Nephron (organoid): ENCODE data around the gene MACO1.
A peak's percentile ranks its signal among the peaks of the same experiment; 100 is the strongest.

Experiments used
- H3K27ac Mint-ChIP-seq, 3 experiments: 2 replicates each; pipeline ENCODE4 v1.8.0; 2020; ENCODE audit warnings: mixed read lengths in 3 of 3, mild to moderate bottlenecking in 2 of 3, moderate library complexity in 1 of 3
- H3K27me3 Mint-ChIP-seq: 2 replicates; pipeline ENCODE4 v1.8.0; 2021; ENCODE audit warnings: low read depth, mild to moderate bottlenecking, moderate library complexity, mixed read lengths
- H3K36me3 Mint-ChIP-seq: 2 replicates; pipeline ENCODE4 v1.8.0; 2020; ENCODE audit warnings: low read depth, mixed read lengths
- H3K4me1 Mint-ChIP-seq: 2 replicates; pipeline ENCODE4 v1.8.0; 2020; ENCODE audit warnings: mixed read lengths
- H3K4me3 Mint-ChIP-seq, 3 experiments: 2 replicates each; pipeline ENCODE4 v1.8.0; 2020; ENCODE audit warnings: mild to moderate bottlenecking in 3 of 3, mixed read lengths in 3 of 3, moderate library complexity in 2 of 3
- H3K9me3 Mint-ChIP-seq: 2 replicates; pipeline ENCODE4 v1.8.0; 2020; ENCODE audit warnings: mixed read lengths
- CTCF ChIP-seq, 3 experiments: fragments of 200-600 bp; sonication (generic); IDR thresholded peaks; one replicate each; pipeline ENCODE4 v1.5.0; 2021; ENCODE audit warnings: antibody characterized with exemption in 3 of 3; ENCODE audit not compliant: unreplicated experiment in 3 of 3

The MACO1 gene

GRCh38 chr1:25486602-25487001 is 55.9 kb downstream of the MACO1 start:
- peaks cover 49% of the 10 kb centered on the region for H3K36me3 Mint-ChIP-seq
- H3K4me1 Mint-ChIP-seq = peaks cover 4% of the 10 kb centered on the region
- no peak overlapping the region for H3K27ac Mint-ChIP-seq
- H3K27me3 Mint-ChIP-seq = no peaks in the 10 kb centered on the region
- TF ChIP-seq CTCF (IDR thresholded peaks at IDR 0.05; ENCODE audit: unreplicated experiment in 3 of 3) = no peak
- H3K9me3 Mint-ChIP-seq = no peaks in the 10 kb centered on the region
- H3K4me3 Mint-ChIP-seq = no peak overlapping the region

- H3K36me3 Mint-ChIP-seq = peaks cover 54% of the 10 kb centered on the region
Measured at GRCh38 chr1:25487628-25488027, 56.9 kb downstream of the MACO1 start.

GRCh38 chr1:25492323-25492722 is 61.6 kb downstream of the MACO1 start:
- TF ChIP-seq CTCF (IDR thresholded peaks at IDR 0.05; ENCODE audit: unreplicated experiment in 3 of 3) = no peak
- peaks cover 61% of the 10 kb centered on the region for H3K36me3 Mint-ChIP-seq
- H3K27me3 Mint-ChIP-seq = no peaks in the 10 kb centered on the region
- H3K4me3 Mint-ChIP-seq = no peak overlapping the region
- H3K4me1 Mint-ChIP-seq = peaks cover 6% of the 10 kb centered on the region
- peak overlapping the region in 1 of 3 experiments; percentile 6 for H3K27ac Mint-ChIP-seq
- no peaks in the 10 kb centered on the region for H3K9me3 Mint-ChIP-seq

More at GRCh38 chr1:25487628-25488027, 56.9 kb downstream of the MACO1 start:
- Mint-ChIP-seq H3K27me3 (no peaks in the 10 kb centered on the region), H3K9me3 (no peaks in the 10 kb centered on the region), H3K4me3 (no peak overlapping the region), H3K27ac (no peak overlapping the region), H3K4me1 (peaks cover 4% of the 10 kb centered on the region)
- peak; percentile 32 to 36 (median 36) for TF ChIP-seq CTCF (IDR thresholded peaks at IDR 0.05; ENCODE audit: unreplicated experiment in 3 of 3)

GRCh38 chr1:25494952-25495351 is 64.3 kb downstream of the MACO1 start:
- H3K9me3 Mint-ChIP-seq = no peaks in the 10 kb centered on the region
- peaks cover 6% of the 10 kb centered on the region for H3K4me1 Mint-ChIP-seq
- TF ChIP-seq CTCF (IDR thresholded peaks at IDR 0.05; ENCODE audit: unreplicated experiment in 3 of 3) = no peak
- no peaks in the 10 kb centered on the region for H3K27me3 Mint-ChIP-seq
- peak overlapping the region; percentile 21 to 42 (median 40) for H3K27ac Mint-ChIP-seq
- H3K4me3 Mint-ChIP-seq = no peak overlapping the region
- H3K36me3 Mint-ChIP-seq = peaks cover 67% of the 10 kb centered on the region

- H3K27me3 Mint-ChIP-seq = no peaks in the 10 kb centered on the region
- H3K4me1 Mint-ChIP-seq = peaks cover 25% of the 10 kb centered on the region
- H3K27ac Mint-ChIP-seq = peak overlapping the region in 1 of 3 experiments; percentile 70
- H3K4me3 Mint-ChIP-seq = no peak overlapping the region
- TF ChIP-seq CTCF (IDR thresholded peaks at IDR 0.05; ENCODE audit: unreplicated experiment in 3 of 3) = no peak
- peaks cover 43% of the 10 kb centered on the region for H3K36me3 Mint-ChIP-seq
- H3K9me3 Mint-ChIP-seq = peaks cover 1% of the 10 kb centered on the region
Measured at GRCh38 chr1:25500694-25501093, 70.0 kb downstream of the MACO1 start.

- Mint-ChIP-seq H3K27ac (peak overlapping the region in 2 of 3 experiments; percentile 49 to 70), H3K4me1 (peaks cover 33% of the 10 kb centered on the region), H3K4me3 (no peak overlapping the region), H3K36me3 (peaks cover 39% of the 10 kb centered on the region), H3K9me3 (peaks cover 5% of the 10 kb centered on the region), H3K27me3 (no peaks in the 10 kb centered on the region)
- TF ChIP-seq CTCF (IDR thresholded peaks at IDR 0.05; ENCODE audit: unreplicated experiment in 3 of 3) = no peak
Measured at GRCh38 chr1:25501235-25502058, 70.8 kb downstream of the MACO1 start.
